A673 (cell line): ENCODE results near the gene SLC35B2. TPM values are rescaled to one million over a fixed set of nuclear protein-coding genes. Genes with fewer than 3 reads are reported as not detected.

Experiments used
- BruUV-seq: library from RNA; stranded (reverse); fragments of 400-500 nt; replicated peaks from 2 replicates; lab custom pipeline; 2021; lab: Mats Ljungman, UMichigan
- CTCF ChIA-PET: fragments of 300-600 bp; sonication (Branson Sonifier 250); formaldehyde crosslinking; loops from one replicate; lab custom pipeline; 2022; ENCODE audit warnings: antibody characterized with exemption; lab: Charles Lee
- POLR2A ChIA-PET: fragments of 300-600 bp; sonication (Branson Sonifier 250); formaldehyde crosslinking; loops from one replicate; lab custom pipeline; 2022; ENCODE audit warnings: antibody characterized with exemption; ENCODE audit not compliant: low non-redundant PET; lab: Charles Lee
- DNase-seq: peaks from one replicate; pipeline ENCODE4 v3.0.0-alpha.2; 2015; ENCODE audit warnings: low spot score
- H3K27ac ChIP-seq: fragments of 200-600 bp; sonication (generic); 2 replicates; pipeline ENCODE4 v1.5.1; 2016; ENCODE audit warnings: mixed run types, low read depth, mild to moderate bottlenecking, mixed read lengths, antibody characterized with exemption, low read length; ENCODE audit not compliant: poor library complexity, severe bottlenecking
- H3K27me3 ChIP-seq: fragments of 200-600 bp; sonication (generic); replicated peaks from 2 replicates; pipeline ENCODE4 v1.6.1; 2017; ENCODE audit warnings: mixed run types, low read depth, mild to moderate bottlenecking, mixed read lengths, antibody characterized with exemption, low read length; ENCODE audit not compliant: insufficient read depth, poor library complexity
- H3K36me3 ChIP-seq: fragments of 200-600 bp; sonication (generic); 2 replicates; pipeline ENCODE4 v1.6.1; 2016; ENCODE audit warnings: mixed run types, mild to moderate bottlenecking, mixed read lengths, antibody characterized with exemption, low read length; ENCODE audit not compliant: insufficient read depth, poor library complexity, severe bottlenecking
- H3K4me1 ChIP-seq: fragments of 200-600 bp; sonication (generic); 2 replicates; pipeline ENCODE4 v1.6.1; 2017; ENCODE audit warnings: mixed run types, mild to moderate bottlenecking, mixed read lengths, antibody characterized with exemption, low read length; ENCODE audit not compliant: insufficient read depth, poor library complexity, severe bottlenecking
- H3K4me3 ChIP-seq: fragments of 200-600 bp; sonication (generic); 2 replicates; pipeline ENCODE4 v1.5.1; 2016; ENCODE audit warnings: low read depth, mixed run types, mild to moderate bottlenecking, mixed read lengths, low read length; ENCODE audit not compliant: poor library complexity, severe bottlenecking
- H3K9me3 ChIP-seq: fragments of 200-600 bp; sonication (generic); 2 replicates; pipeline ENCODE4 v1.6.1; 2016; ENCODE audit warnings: mixed run types, low read depth, mild to moderate bottlenecking, mixed read lengths, antibody characterized with exemption, low read length; ENCODE audit not compliant: poor library complexity, severe bottlenecking
- CTCF ChIP-seq: fragments of 300-800, 200-600 bp; sonication (generic); conservative IDR thresholded peaks from 2 replicates; pipeline ENCODE4 v1.5.1; 2017; ENCODE audit warnings: low read depth, mild to moderate bottlenecking, antibody characterized with exemption, low read length, moderate library complexity, mixed read lengths
- EZH2 ChIP-seq: fragments of 200-600 bp; sonication (generic); IDR thresholded peaks from 2 replicates; pipeline ENCODE4 v1.6.1; 2017; ENCODE audit warnings: borderline replicate concordance, low read depth, mild to moderate bottlenecking, mixed read lengths, antibody characterized with exemption, low read length; ENCODE audit not compliant: poor library complexity, severe bottlenecking
- intact Hi-C: fragments of 100-400 bp; cut with micrococcal nuclease; formaldehyde crosslinking; loops from one replicate; pipeline ENCODE4 v1.10.0; 2022; ENCODE audit not compliant: unreplicated experiment
- total RNA-seq: library from RNA; stranded (reverse); gene quantifications from 2 replicates; pipeline ENCODE4 v1.2.3, GENCODE V29; 2021

The SLC35B2 gene
- total RNA-seq, 1 experiment from 2014 or later, result 52.0 TPM

DNA sequence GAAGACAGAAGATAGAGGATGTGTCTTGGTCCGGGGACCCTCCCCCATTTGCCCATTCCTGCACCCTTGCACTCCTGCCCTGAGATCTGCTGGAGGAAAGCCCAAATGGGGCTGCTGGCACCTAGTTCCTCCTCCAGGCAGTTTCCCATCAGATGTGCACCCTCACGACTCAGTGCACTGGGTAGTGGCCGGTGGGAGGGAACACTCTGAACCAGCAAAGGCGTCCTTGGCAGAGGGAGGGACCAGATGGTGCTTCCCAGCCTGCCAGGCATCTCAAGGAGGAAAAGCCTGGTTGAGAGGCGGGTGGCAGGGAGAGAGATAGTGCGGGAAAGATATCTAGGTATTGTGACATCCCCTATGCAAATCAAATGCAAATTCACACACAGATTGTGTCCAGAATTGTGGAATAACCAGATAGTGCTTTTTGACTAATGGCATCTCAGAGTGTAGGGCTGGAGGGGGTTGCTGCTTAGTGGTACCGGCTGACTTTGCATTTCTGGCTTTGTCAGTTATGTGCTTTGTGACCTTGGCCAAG is 32.5 kb upstream of the SLC35B2 start:
- Histone ChIP-seq H3K27me3 (peaks cover 41% of the 10 kb centered on the region), H3K36me3 (no peaks in the 10 kb centered on the region), H3K27ac (no peak overlapping the region), H3K9me3 (no peaks in the 10 kb centered on the region), H3K4me3 (no peak overlapping the region), H3K4me1 (no peaks in the 10 kb centered on the region)
- POLR2A ChIA-PET, result interaction anchor here (0.6 kb wide), 1 partner anchor 598 kb away, joined by 5 read pairs; no protein-coding TSS in a partner anchor
- CTCF ChIA-PET, result no interaction called here
- TF ChIP-seq CTCF (no peak), EZH2 (no peak)
- BruUV-seq, result no TSS peak
- intact Hi-C loops, result no loop called here
- DNase-seq, result no peak

DNA sequence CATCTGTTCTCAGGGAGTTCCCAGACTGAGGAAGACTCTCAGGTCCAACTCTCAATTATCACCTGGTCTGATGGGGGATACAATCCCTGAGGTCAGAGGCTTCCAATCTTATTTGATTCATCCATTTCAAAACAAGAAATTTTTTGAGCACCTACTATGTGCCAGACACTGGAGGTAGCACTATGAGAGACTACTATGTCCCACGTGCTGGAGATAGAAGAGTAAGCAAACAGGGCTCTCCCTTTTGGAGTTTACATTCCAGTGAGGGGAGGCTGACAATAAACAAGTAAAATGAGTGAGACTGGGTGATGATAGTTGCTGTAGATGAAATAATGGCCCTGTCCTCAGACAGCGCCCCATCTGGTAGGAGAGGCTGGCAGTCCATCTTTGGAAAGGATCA is 29.4 kb upstream of the SLC35B2 start:
- no peak for DNase-seq
- no TSS peak for BruUV-seq
- Histone ChIP-seq H3K36me3 (no peaks in the 10 kb centered on the region), H3K9me3 (no peaks in the 10 kb centered on the region), H3K27me3 (peaks cover 42% of the 10 kb centered on the region), H3K4me3 (no peak overlapping the region), H3K27ac (no peak overlapping the region), H3K4me1 (no peaks in the 10 kb centered on the region)
- ChIA-PET POLR2A (no interaction called here), CTCF (no interaction called here)
- TF ChIP-seq EZH2 (no peak), CTCF (no peak)
- intact Hi-C loops, result no loop called here

GRCh38 chr6:44286285-44286565 is 28.9 kb upstream of the SLC35B2 start:
- H3K36me3 ChIP-seq, result no peaks in the 10 kb centered on the region
- no peak overlapping the region for H3K27ac ChIP-seq
- POLR2A ChIA-PET, result no interaction called here
- DNase-seq, result no peak
- H3K27me3 ChIP-seq, result peaks cover 39% of the 10 kb centered on the region
- TF ChIP-seq EZH2 (no peak), CTCF (no peak)
- intact Hi-C loops, result no loop called here
- no peak overlapping the region for H3K4me3 ChIP-seq
- no peaks in the 10 kb centered on the region for H3K9me3 ChIP-seq
- CTCF ChIA-PET, result no interaction called here
- H3K4me1 ChIP-seq, result no peaks in the 10 kb centered on the region
- BruUV-seq, result no TSS peak
